GM21390 (cell line): ENCODE data around the gene HOXA4.

Source experiments
- ATAC-seq: cut with Tn5 transposase; IDR thresholded peaks from one replicate; pipeline ENCODE4 v1.9.1; 2021; ENCODE audit not compliant: unreplicated experiment

HOXA4 gene

GRCh38 chr7:27169658-27170425 is 39.3 kb upstream of the HOXA4 start:
- no peak for ATAC-seq

GRCh38 chr7:27168265-27168947 is 37.8 kb upstream of the HOXA4 start:
- no peak for ATAC-seq

GRCh38 chr7:27167916-27168264 is 37.3 kb upstream of the HOXA4 start:
- no peak for ATAC-seq

- no peak for ATAC-seq
These were observed 36.3 kb upstream of the HOXA4 start for GRCh38 chr7:27166531-27167505.

GRCh38 chr7:27165996-27166530 is 35.5 kb upstream of the HOXA4 start:
- no peak for ATAC-seq

GRCh38 chr7:27165089-27165995 is 34.8 kb upstream of the HOXA4 start, which contains the start of gene HOXA9:
HOXA9 (minus strand) TSS chr7:27165537; CDS start chr7:27165457, 80 bp downstream.
- ATAC-seq: no peak

- ATAC-seq: no peak
These were observed 34.0 kb upstream of the HOXA4 start for GRCh38 chr7:27164367-27165088.

- ATAC-seq: no peak
These were observed 33.4 kb upstream of the HOXA4 start for GRCh38 chr7:27164045-27164366.

- ATAC-seq: no peak
These were observed 32.9 kb upstream of the HOXA4 start for GRCh38 chr7:27163288-27164044.

GRCh38 chr7:27162561-27163287 is 32.2 kb upstream of the HOXA4 start:
- no peak for ATAC-seq

GRCh38 chr7:27161721-27162560 is 31.4 kb upstream of the HOXA4 start:
- ATAC-seq: no peak

GRCh38 chr7:27161214-27161720 is 30.7 kb upstream of the HOXA4 start:
- ATAC-seq: no peak

- ATAC-seq: peak; percentile 68
These were observed 30.1 kb upstream of the HOXA4 start for GRCh38 chr7:27160546-27161213.

- ATAC-seq: no peak
These were observed 29.6 kb upstream of the HOXA4 start for GRCh38 chr7:27160145-27160545.

GRCh38 chr7:27159266-27160144 is 28.9 kb upstream of the HOXA4 start:
- ATAC-seq: no peak
